ENCODE results near the gene ADRA2B. TPM values are rescaled to one million over a fixed set of nuclear protein-coding genes. Genes with fewer than 3 reads are reported as not detected.

ADRA2B gene
- total RNA-seq, 1 experiment from 2014 or later, result 0.47 TPM

DNA sequence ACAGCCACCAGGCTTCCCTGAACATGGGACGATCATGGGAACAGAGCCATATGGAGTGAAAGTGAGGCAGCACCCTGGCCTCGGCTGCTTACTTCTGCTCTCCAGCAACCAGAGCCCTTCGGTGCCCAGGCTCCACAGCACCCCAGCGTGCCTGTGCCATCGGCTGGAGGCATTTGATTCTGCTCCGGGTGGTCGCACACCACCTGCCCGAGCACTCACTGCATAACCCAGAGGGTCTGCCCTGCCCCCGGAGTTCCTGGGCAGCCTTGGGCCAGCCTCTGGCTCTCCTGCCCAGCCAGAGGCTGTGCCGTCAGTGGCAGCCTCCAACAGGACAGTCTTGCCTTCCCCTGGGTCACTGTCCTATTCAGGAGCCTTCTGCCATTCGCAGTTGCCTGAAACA lies 18.1 kb upstream of the ADRA2B start:
- CTCF ChIA-PET, result no interaction called here
- ATAC-seq, result no peak
- TF ChIP-seq CBX3 (IDR thresholded peaks at IDR 0.05; ENCODE audit: low read depth), result no peak
- TF ChIP-seq, protein P1, sequence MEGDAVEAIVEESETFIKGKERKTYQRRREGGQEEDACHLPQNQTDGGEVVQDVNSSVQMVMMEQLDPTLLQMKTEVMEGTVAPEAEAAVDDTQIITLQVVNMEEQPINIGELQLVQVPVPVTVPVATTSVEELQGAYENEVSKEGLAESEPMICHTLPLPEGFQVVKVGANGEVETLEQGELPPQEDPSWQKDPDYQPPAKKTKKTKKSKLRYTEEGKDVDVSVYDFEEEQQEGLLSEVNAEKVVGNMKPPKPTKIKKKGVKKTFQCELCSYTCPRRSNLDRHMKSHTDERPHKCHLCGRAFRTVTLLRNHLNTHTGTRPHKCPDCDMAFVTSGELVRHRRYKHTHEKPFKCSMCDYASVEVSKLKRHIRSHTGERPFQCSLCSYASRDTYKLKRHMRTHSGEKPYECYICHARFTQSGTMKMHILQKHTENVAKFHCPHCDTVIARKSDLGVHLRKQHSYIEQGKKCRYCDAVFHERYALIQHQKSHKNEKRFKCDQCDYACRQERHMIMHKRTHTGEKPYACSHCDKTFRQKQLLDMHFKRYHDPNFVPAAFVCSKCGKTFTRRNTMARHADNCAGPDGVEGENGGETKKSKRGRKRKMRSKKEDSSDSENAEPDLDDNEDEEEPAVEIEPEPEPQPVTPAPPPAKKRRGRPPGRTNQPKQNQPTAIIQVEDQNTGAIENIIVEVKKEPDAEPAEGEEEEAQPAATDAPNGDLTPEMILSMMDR (IDR thresholded peaks at IDR 0.05 in 2 of 3, conservative IDR thresholded peaks at IDR 0.05 in 1 of 3; ENCODE audit: borderline replicate concordance in 1 of 3, insufficient read depth in 1 of 3, low read depth in 2 of 3, low read length in 2 of 3), result no peak

DNA sequence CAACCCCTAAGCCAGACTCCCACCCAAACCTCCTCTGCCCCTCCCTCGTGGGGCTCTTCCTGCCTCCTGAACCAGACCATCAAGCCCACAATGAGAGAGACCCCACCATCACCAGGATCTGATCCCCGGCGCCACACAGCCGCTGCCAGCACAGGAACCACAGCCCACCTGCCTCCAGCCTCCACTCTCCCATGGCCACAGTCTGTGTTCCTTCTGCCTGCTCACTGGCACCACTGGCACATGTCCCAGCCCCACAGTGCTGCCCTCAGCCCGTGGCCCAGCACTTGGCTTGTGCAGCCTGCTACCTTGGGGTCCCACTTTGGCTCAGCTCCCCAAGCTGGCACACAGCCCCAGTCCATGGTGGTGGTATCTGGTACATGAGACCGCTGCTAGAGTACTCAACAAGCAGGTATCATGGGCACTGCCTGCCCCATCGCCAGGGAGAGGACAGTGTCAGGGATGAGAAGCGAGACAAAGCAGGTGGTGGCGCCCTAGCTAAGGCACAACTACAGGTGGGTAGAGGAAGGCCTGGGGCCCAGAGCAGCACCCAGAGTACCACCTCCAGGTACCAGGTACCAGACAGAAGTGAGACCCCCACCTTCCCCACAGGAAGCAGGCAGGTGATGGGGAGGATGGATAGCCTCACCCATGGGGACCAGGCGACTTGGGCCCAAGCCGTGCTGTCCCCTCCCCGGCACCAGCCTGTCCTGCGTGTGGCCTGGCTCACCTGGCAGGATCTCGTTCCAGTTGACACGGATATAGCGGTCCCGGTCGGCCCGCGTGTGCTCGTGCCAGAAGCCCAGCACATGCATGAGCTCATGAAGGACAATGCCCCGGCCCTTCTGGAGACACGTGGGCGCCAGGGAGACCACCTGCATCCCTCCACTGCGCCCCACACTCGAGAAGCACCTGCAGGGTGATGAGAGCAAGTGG lies 15.7 kb upstream of the ADRA2B start:
- BruUV-seq (replicated peaks), result no TSS peak
- RAD21 ChIA-PET (ENCODE audit: low non-redundant PET in 1 of 2, low total read pairs in 2 of 2, uncharacterized antibody in 2 of 2, unreplicated experiment in 2 of 2), result no interaction called here

More for the DNA sequence above, 18.1 kb upstream of the ADRA2B start:
- Histone ChIP-seq H3K9me2 (ENCODE audit: insufficient read depth) (no peaks in the 10 kb centered on the region), H3K9ac (ENCODE audit: low read length) (no peak overlapping the region), H3K4me3 (replicated peaks in 1 of 2; ENCODE audit: low read depth in 1 of 2, low read length in 2 of 2) (no peak overlapping the region), H2AFZ (ENCODE audit: low read depth, low read length, poor library complexity, severe bottlenecking) (no peak overlapping the region), H4K20me1 (ENCODE audit: insufficient read depth) (no peaks in the 10 kb centered on the region), H3K9me3 (ENCODE audit: control insufficient read depth in 1 of 2, insufficient read depth in 1 of 2, low read depth in 1 of 2, low read length in 2 of 2) (no peaks in the 10 kb centered on the region), H3K79me2 (ENCODE audit: insufficient read depth, low read length) (no peaks in the 10 kb centered on the region), H3K4me2 (ENCODE audit: low read length) (no peak overlapping the region), H3K4me1 (ENCODE audit: control insufficient read depth in 1 of 2, insufficient read depth in 2 of 2, low read length in 2 of 2) (peaks cover 4 to 14% of the 10 kb centered on the region in 2 experiments; a peak in 3 of 4 replicates), H3K27ac (ENCODE audit: low read depth, low read length) (no peak overlapping the region), H3K36me3 (ENCODE audit: control insufficient read depth in 1 of 2, insufficient read depth in 2 of 2, low read length in 2 of 2) (no peaks in the 10 kb centered on the region), H3K27me3 (ENCODE audit: insufficient read depth, low read length) (no peaks in the 10 kb centered on the region)
- POLR2A ChIA-PET, result no interaction called here
- RAD21 ChIA-PET (ENCODE audit: low non-redundant PET in 1 of 2, low total read pairs in 2 of 2, uncharacterized antibody in 2 of 2, unreplicated experiment in 2 of 2), result no interaction called here
- intact Hi-C loops (cut with micrococcal nuclease), result no loop called here
- no peak for DNase-seq (ENCODE audit: low read depth, low spot score)
- no TSS peak for BruUV-seq (replicated peaks)

More for the DNA sequence above, 15.7 kb upstream of the ADRA2B start:
- Histone ChIP-seq H3K4me2 (ENCODE audit: low read length) (no peak overlapping the region), H3K4me3 (replicated peaks in 1 of 2; ENCODE audit: low read depth in 1 of 2, low read length in 2 of 2) (no peak overlapping the region), H2AFZ (ENCODE audit: low read depth, low read length, poor library complexity, severe bottlenecking) (no peak overlapping the region), H3K9ac (ENCODE audit: low read length) (no peak overlapping the region), H3K36me3 (ENCODE audit: control insufficient read depth in 1 of 2, insufficient read depth in 2 of 2, low read length in 2 of 2) (no peaks in the 10 kb centered on the region), H3K4me1 (ENCODE audit: control insufficient read depth in 1 of 2, insufficient read depth in 2 of 2, low read length in 2 of 2) (no peaks in the 10 kb centered on the region), H3K9me2 (ENCODE audit: insufficient read depth) (no peaks in the 10 kb centered on the region), H3K27me3 (ENCODE audit: insufficient read depth, low read length) (no peaks in the 10 kb centered on the region), H3K27ac (ENCODE audit: low read depth, low read length) (no peak overlapping the region; the same call in 1 of the 2 replicates), H3K79me2 (ENCODE audit: insufficient read depth, low read length) (no peaks in the 10 kb centered on the region), H4K20me1 (ENCODE audit: insufficient read depth) (no peaks in the 10 kb centered on the region), H3K9me3 (ENCODE audit: control insufficient read depth in 1 of 2, insufficient read depth in 1 of 2, low read depth in 1 of 2, low read length in 2 of 2) (no peaks in the 10 kb centered on the region)
- TF ChIP-seq SIN3A (IDR thresholded peaks at IDR 0.05; ENCODE audit: low read depth), result no peak
- no peak for TF ChIP-seq TCF7L2 (IDR thresholded peaks at IDR 0.05; ENCODE audit: borderline replicate concordance, extremely low read depth, insufficient read depth, insufficient read length)
- TF ChIP-seq SP1 (IDR thresholded peaks at IDR 0.05; ENCODE audit: low read depth), result no peak
- TF ChIP-seq CBX3 (IDR thresholded peaks at IDR 0.05; ENCODE audit: low read depth), result no peak
- TF ChIP-seq, protein P2, sequence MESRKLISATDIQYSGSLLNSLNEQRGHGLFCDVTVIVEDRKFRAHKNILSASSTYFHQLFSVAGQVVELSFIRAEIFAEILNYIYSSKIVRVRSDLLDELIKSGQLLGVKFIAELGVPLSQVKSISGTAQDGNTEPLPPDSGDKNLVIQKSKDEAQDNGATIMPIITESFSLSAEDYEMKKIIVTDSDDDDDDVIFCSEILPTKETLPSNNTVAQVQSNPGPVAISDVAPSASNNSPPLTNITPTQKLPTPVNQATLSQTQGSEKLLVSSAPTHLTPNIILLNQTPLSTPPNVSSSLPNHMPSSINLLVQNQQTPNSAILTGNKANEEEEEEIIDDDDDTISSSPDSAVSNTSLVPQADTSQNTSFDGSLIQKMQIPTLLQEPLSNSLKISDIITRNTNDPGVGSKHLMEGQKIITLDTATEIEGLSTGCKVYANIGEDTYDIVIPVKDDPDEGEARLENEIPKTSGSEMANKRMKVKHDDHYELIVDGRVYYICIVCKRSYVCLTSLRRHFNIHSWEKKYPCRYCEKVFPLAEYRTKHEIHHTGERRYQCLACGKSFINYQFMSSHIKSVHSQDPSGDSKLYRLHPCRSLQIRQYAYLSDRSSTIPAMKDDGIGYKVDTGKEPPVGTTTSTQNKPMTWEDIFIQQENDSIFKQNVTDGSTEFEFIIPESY (IDR thresholded peaks at IDR 0.05; ENCODE audit: extremely low read depth, insufficient replicate concordance, low read length), result no peak
- no peak for TF ChIP-seq POLR2A (IDR thresholded peaks at IDR 0.05; ENCODE audit: borderline replicate concordance, extremely low read depth, insufficient read depth, insufficient read length)
- TF ChIP-seq ZNF274 (IDR thresholded peaks at IDR 0.05; ENCODE audit: low read depth, low read length), result no peak
- TF ChIP-seq EZH2 (IDR thresholded peaks at IDR 0.05), result no peak
- TF ChIP-seq ELF1 (IDR thresholded peaks at IDR 0.05; ENCODE audit: borderline replicate concordance, low read depth), result no peak
- TF ChIP-seq SRF (IDR thresholded peaks at IDR 0.05; ENCODE audit: low read depth), result no peak
- no peak for TF ChIP-seq FOSL1 (IDR thresholded peaks at IDR 0.05; ENCODE audit: low read depth)
- intact Hi-C loops (cut with micrococcal nuclease), result no loop called here
- POLR2A ChIA-PET, result no interaction called here
- DNase-seq (ENCODE audit: low read depth, low spot score) (no peak), ATAC-seq (no peak)
- CTCF ChIA-PET, result no interaction called here

All from HCT116 (cell line).